ENCODE measurements around the gene GABBR2.

DNA sequence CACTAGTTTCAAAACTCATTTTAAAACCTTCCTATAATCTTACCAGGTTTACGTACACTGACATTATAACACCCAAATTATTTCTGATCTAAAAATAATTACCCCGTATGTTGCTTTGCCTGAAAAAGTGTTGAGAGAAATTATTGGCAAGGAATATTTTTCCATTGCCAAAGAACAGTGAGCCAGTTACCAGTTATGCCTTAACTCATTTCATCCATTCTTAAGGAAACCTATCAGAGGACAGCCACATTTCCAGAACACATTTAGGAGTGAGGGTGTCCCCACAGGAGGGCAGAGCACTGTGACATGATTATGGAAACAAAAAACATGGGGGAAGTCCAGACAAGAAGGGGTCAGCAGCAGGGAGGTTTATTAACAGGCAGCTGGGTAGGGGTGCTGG, 52.2 kb downstream of the GABBR2 start:
- TF ChIP-seq MEF2A (IDR thresholded peaks at IDR 0.05; ENCODE audit: control insufficient read depth, low read depth, low read length) (no peak), TCF7L2 (IDR thresholded peaks at IDR 0.05; ENCODE audit: low read depth, low read length) (no peak), ZNF175 (CRISPR knock-in tag; IDR thresholded peaks at IDR 0.05; ENCODE audit: low read depth) (no peak), CLOCK (CRISPR knock-in tag; IDR thresholded peaks at IDR 0.05; ENCODE audit: borderline replicate concordance) (no peak), SMARCA4 (IDR thresholded peaks at IDR 0.05) (no peak), PATZ1 (CRISPR knock-in tag; IDR thresholded peaks at IDR 0.05; ENCODE audit: borderline replicate concordance) (no peak), TCFL5 (CRISPR knock-in tag; conservative IDR thresholded peaks at IDR 0.05) (no peak), CEBPB (tag; IDR thresholded peaks at IDR 0.05) (no peak), GATA2 (CRISPR knock-in tag; IDR thresholded peaks at IDR 0.05) (no peak), CTCF (IDR thresholded peaks at IDR 0.05 in 2 of 3, conservative IDR thresholded peaks at IDR 0.05 in 1 of 3; ENCODE audit: insufficient read depth in 2 of 3, low read depth in 1 of 3, low read length in 3 of 3) (no peak), EZH2 (IDR thresholded peaks at IDR 0.05; ENCODE audit: borderline replicate concordance, low read depth, low read length) (no peak), ADNP (tag; IDR thresholded peaks at IDR 0.05) (no peak)
- TF ChIP-seq, protein P1, sequence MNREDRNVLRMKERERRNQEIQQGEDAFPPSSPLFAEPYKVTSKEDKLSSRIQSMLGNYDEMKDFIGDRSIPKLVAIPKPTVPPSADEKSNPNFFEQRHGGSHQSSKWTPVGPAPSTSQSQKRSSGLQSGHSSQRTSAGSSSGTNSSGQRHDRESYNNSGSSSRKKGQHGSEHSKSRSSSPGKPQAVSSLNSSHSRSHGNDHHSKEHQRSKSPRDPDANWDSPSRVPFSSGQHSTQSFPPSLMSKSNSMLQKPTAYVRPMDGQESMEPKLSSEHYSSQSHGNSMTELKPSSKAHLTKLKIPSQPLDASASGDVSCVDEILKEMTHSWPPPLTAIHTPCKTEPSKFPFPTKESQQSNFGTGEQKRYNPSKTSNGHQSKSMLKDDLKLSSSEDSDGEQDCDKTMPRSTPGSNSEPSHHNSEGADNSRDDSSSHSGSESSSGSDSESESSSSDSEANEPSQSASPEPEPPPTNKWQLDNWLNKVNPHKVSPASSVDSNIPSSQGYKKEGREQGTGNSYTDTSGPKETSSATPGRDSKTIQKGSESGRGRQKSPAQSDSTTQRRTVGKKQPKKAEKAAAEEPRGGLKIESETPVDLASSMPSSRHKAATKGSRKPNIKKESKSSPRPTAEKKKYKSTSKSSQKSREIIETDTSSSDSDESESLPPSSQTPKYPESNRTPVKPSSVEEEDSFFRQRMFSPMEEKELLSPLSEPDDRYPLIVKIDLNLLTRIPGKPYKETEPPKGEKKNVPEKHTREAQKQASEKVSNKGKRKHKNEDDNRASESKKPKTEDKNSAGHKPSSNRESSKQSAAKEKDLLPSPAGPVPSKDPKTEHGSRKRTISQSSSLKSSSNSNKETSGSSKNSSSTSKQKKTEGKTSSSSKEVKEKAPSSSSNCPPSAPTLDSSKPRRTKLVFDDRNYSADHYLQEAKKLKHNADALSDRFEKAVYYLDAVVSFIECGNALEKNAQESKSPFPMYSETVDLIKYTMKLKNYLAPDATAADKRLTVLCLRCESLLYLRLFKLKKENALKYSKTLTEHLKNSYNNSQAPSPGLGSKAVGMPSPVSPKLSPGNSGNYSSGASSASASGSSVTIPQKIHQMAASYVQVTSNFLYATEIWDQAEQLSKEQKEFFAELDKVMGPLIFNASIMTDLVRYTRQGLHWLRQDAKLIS (CRISPR knock-in tag; IDR thresholded peaks at IDR 0.05): no peak

Measured in K562 (cell line).